ENCODE data around the gene PLPP3.

DNA sequence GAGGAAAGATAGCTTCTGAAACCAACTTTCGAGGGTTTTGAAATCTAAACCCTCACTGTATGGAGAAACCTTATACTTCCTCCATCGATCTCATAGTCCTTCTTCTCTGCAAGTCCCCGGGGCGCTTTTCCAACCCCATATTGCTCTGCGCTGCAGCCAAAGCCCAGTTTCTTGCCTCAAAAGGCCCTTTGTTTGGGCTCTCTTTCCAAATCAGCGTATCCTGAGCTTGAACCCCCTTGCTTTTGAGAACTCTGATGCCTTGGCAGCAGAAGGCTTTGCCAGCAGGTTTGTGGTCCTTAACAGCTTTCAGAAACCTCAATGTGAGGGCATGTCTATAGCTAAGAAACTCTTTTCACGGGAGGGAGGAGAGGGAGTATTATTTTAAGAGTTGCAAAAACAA is 21.6 kb downstream of the PLPP3 start:
- TF ChIP-seq POLR2AphosphoS5 (IDR thresholded peaks at IDR 0.05; ENCODE audit: low read depth, low read length) (no peak), TAF1 (IDR thresholded peaks at IDR 0.05; ENCODE audit: borderline replicate concordance, low read depth, low read length) (no peak), FOXM1 (IDR thresholded peaks at IDR 0.05; ENCODE audit: low read depth) (no peak), EZH2phosphoT487 (IDR thresholded peaks at IDR 0.05; ENCODE audit: borderline replicate concordance, low read depth) (no peak), JUND (IDR thresholded peaks at IDR 0.05) (no peak), YY1 (IDR thresholded peaks at IDR 0.05; ENCODE audit: low read depth) (no peak), IRF3 (IDR thresholded peaks at IDR 0.05; ENCODE audit: low read depth, low read length) (no peak), NRF1 (IDR thresholded peaks at IDR 0.05; ENCODE audit: low read depth, low read length) (no peak), RXRA (IDR thresholded peaks at IDR 0.05; ENCODE audit: borderline replicate concordance, low read depth) (no peak), SIN3A (IDR thresholded peaks at IDR 0.05; ENCODE audit: borderline replicate concordance, low read depth, low read length) (no peak)
- TF ChIP-seq, protein P1, sequence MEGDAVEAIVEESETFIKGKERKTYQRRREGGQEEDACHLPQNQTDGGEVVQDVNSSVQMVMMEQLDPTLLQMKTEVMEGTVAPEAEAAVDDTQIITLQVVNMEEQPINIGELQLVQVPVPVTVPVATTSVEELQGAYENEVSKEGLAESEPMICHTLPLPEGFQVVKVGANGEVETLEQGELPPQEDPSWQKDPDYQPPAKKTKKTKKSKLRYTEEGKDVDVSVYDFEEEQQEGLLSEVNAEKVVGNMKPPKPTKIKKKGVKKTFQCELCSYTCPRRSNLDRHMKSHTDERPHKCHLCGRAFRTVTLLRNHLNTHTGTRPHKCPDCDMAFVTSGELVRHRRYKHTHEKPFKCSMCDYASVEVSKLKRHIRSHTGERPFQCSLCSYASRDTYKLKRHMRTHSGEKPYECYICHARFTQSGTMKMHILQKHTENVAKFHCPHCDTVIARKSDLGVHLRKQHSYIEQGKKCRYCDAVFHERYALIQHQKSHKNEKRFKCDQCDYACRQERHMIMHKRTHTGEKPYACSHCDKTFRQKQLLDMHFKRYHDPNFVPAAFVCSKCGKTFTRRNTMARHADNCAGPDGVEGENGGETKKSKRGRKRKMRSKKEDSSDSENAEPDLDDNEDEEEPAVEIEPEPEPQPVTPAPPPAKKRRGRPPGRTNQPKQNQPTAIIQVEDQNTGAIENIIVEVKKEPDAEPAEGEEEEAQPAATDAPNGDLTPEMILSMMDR (IDR thresholded peaks at IDR 0.05) = no peak
- TF ChIP-seq, protein P2, sequence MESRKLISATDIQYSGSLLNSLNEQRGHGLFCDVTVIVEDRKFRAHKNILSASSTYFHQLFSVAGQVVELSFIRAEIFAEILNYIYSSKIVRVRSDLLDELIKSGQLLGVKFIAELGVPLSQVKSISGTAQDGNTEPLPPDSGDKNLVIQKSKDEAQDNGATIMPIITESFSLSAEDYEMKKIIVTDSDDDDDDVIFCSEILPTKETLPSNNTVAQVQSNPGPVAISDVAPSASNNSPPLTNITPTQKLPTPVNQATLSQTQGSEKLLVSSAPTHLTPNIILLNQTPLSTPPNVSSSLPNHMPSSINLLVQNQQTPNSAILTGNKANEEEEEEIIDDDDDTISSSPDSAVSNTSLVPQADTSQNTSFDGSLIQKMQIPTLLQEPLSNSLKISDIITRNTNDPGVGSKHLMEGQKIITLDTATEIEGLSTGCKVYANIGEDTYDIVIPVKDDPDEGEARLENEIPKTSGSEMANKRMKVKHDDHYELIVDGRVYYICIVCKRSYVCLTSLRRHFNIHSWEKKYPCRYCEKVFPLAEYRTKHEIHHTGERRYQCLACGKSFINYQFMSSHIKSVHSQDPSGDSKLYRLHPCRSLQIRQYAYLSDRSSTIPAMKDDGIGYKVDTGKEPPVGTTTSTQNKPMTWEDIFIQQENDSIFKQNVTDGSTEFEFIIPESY (IDR thresholded peaks at IDR 0.05; ENCODE audit: borderline replicate concordance, low read depth) = no peak

All from SK-N-SH (cell line).